A673 (cell line): ENCODE data around the gene MAP3K5. TPM values are rescaled to one million over a fixed set of nuclear protein-coding genes. Genes with fewer than 3 reads are reported as not detected.
A peak's percentile ranks its signal among the peaks of the same experiment; 100 is the strongest.

Experiments used
- BruUV-seq: library from RNA; stranded (reverse); fragments of 400-500 nt; replicated peaks from 2 replicates; lab custom pipeline; 2021; lab: Mats Ljungman, UMichigan
- CTCF ChIA-PET: fragments of 300-600 bp; sonication (Branson Sonifier 250); formaldehyde crosslinking; loops from one replicate; lab custom pipeline; 2022; ENCODE audit warnings: antibody characterized with exemption; lab: Charles Lee
- POLR2A ChIA-PET: fragments of 300-600 bp; sonication (Branson Sonifier 250); formaldehyde crosslinking; loops from one replicate; lab custom pipeline; 2022; ENCODE audit warnings: antibody characterized with exemption; ENCODE audit not compliant: low non-redundant PET; lab: Charles Lee
- DNase-seq: peaks from one replicate; pipeline ENCODE4 v3.0.0-alpha.2; 2015; ENCODE audit warnings: low spot score
- H3K27ac ChIP-seq: fragments of 200-600 bp; sonication (generic); 2 replicates; pipeline ENCODE4 v1.5.1; 2016; ENCODE audit warnings: mixed run types, low read depth, mild to moderate bottlenecking, mixed read lengths, antibody characterized with exemption, low read length; ENCODE audit not compliant: poor library complexity, severe bottlenecking
- H3K27me3 ChIP-seq: fragments of 200-600 bp; sonication (generic); replicated peaks from 2 replicates; pipeline ENCODE4 v1.6.1; 2017; ENCODE audit warnings: mixed run types, low read depth, mild to moderate bottlenecking, mixed read lengths, antibody characterized with exemption, low read length; ENCODE audit not compliant: insufficient read depth, poor library complexity
- H3K36me3 ChIP-seq: fragments of 200-600 bp; sonication (generic); 2 replicates; pipeline ENCODE4 v1.6.1; 2016; ENCODE audit warnings: mixed run types, mild to moderate bottlenecking, mixed read lengths, antibody characterized with exemption, low read length; ENCODE audit not compliant: insufficient read depth, poor library complexity, severe bottlenecking
- H3K4me1 ChIP-seq: fragments of 200-600 bp; sonication (generic); 2 replicates; pipeline ENCODE4 v1.6.1; 2017; ENCODE audit warnings: mixed run types, mild to moderate bottlenecking, mixed read lengths, antibody characterized with exemption, low read length; ENCODE audit not compliant: insufficient read depth, poor library complexity, severe bottlenecking
- H3K4me3 ChIP-seq: fragments of 200-600 bp; sonication (generic); 2 replicates; pipeline ENCODE4 v1.5.1; 2016; ENCODE audit warnings: low read depth, mixed run types, mild to moderate bottlenecking, mixed read lengths, low read length; ENCODE audit not compliant: poor library complexity, severe bottlenecking
- H3K9me3 ChIP-seq: fragments of 200-600 bp; sonication (generic); 2 replicates; pipeline ENCODE4 v1.6.1; 2016; ENCODE audit warnings: mixed run types, low read depth, mild to moderate bottlenecking, mixed read lengths, antibody characterized with exemption, low read length; ENCODE audit not compliant: poor library complexity, severe bottlenecking
- CTCF ChIP-seq: fragments of 300-800, 200-600 bp; sonication (generic); conservative IDR thresholded peaks from 2 replicates; pipeline ENCODE4 v1.5.1; 2017; ENCODE audit warnings: low read depth, mild to moderate bottlenecking, antibody characterized with exemption, low read length, moderate library complexity, mixed read lengths
- EZH2 ChIP-seq: fragments of 200-600 bp; sonication (generic); IDR thresholded peaks from 2 replicates; pipeline ENCODE4 v1.6.1; 2017; ENCODE audit warnings: borderline replicate concordance, low read depth, mild to moderate bottlenecking, mixed read lengths, antibody characterized with exemption, low read length; ENCODE audit not compliant: poor library complexity, severe bottlenecking
- intact Hi-C: fragments of 100-400 bp; cut with micrococcal nuclease; formaldehyde crosslinking; loops from one replicate; pipeline ENCODE4 v1.10.0; 2022; ENCODE audit not compliant: unreplicated experiment
- total RNA-seq: library from RNA; stranded (reverse); gene quantifications from 2 replicates; pipeline ENCODE4 v1.2.3, GENCODE V29; 2021

The MAP3K5 gene
- total RNA-seq, 1 experiment from 2014 or later = 5.4 TPM

GRCh38 chr6:136793363-136793762 is 1.1 kb upstream of the MAP3K5 start:
- H3K27me3 ChIP-seq = no peaks in the 10 kb centered on the region
- peaks cover 3% of the 10 kb centered on the region for H3K4me1 ChIP-seq
- intact Hi-C loops = loop anchor here (1.0 to 10.0 kb wide), 4 partner anchors 149 to 509 kb away; partner anchors contain the start of gene BCLAF1
- no peak for DNase-seq
- H3K27ac ChIP-seq = no peak overlapping the region
- POLR2A ChIA-PET = no interaction called here
- no peaks in the 10 kb centered on the region for H3K9me3 ChIP-seq
- CTCF ChIA-PET = interaction anchor here (0.7 to 1.7 kb wide), 2 partner anchors 11 to 149 kb away, joined by 3 to 38 read pairs; no protein-coding TSS in a partner anchor
- H3K36me3 ChIP-seq = no peaks in the 10 kb centered on the region
- TF ChIP-seq EZH2 = no peak
- no peak for TF ChIP-seq CTCF
- no TSS peak for BruUV-seq
- H3K4me3 ChIP-seq = peak overlapping the region; percentile 80

GRCh38 chr6:136792095-136792409 is 225 bp downstream of the MAP3K5 start:
- peak overlapping the region; percentile 57 for H3K27ac ChIP-seq

GRCh38 chr6:136791296-136792094 is 782 bp downstream of the MAP3K5 start:
- ChIA-PET POLR2A (interaction anchor here (0.6 kb wide), 1 partner anchor 45 kb away, joined by 4 read pairs; no protein-coding TSS in a partner anchor), CTCF (interaction anchor here (0.6 to 1.7 kb wide), 7 partner anchors 70 to 845 kb away, joined by 3 to 38 read pairs (median 4); no protein-coding TSS in a partner anchor)
- Histone ChIP-seq H3K36me3 (no peaks in the 10 kb centered on the region), H3K4me1 (peaks cover 10% of the 10 kb centered on the region), H3K9me3 (no peaks in the 10 kb centered on the region), H3K27ac (no peak overlapping the region), H3K27me3 (no peaks in the 10 kb centered on the region), H3K4me3 (peak overlapping the region; percentile 80)
- TF ChIP-seq CTCF (no peak), EZH2 (no peak)
- intact Hi-C loops = loop anchor here (2.0 to 10.0 kb wide), 2 partner anchors 209 to 507 kb away; partner anchors contain the start of gene BCLAF1
- no TSS peak for BruUV-seq
- DNase-seq = peak; percentile 70

More at GRCh38 chr6:136792095-136792409, 225 bp downstream of the MAP3K5 start:
- intact Hi-C loops = loop anchor here (2.0 to 10.0 kb wide), 2 partner anchors 209 to 507 kb away; partner anchors contain the start of gene BCLAF1
- H3K9me3 ChIP-seq = no peaks in the 10 kb centered on the region
- H3K4me1 ChIP-seq = peaks cover 10% of the 10 kb centered on the region
- TF ChIP-seq EZH2 (no peak), CTCF (no peak)
- POLR2A ChIA-PET = interaction anchor here (0.6 kb wide), 1 partner anchor 46 kb away, joined by 4 read pairs; no protein-coding TSS in a partner anchor
- BruUV-seq = no TSS peak
- H3K27me3 ChIP-seq = no peaks in the 10 kb centered on the region
- no peak for DNase-seq
- peak overlapping the region; percentile 80 for H3K4me3 ChIP-seq
- no peaks in the 10 kb centered on the region for H3K36me3 ChIP-seq
- CTCF ChIA-PET = interaction anchor here (0.6 to 1.7 kb wide), 7 partner anchors 52 to 845 kb away, joined by 3 to 38 read pairs (median 4); no protein-coding TSS in a partner anchor
